Right lobe of liver (tissue), 6 donors: Measurements from ENCODE around the gene DERA. TPM values are rescaled to one million over a fixed set of nuclear protein-coding genes. Genes with fewer than 3 reads are reported as not detected.
A peak's percentile ranks its signal among the peaks of the same experiment; 100 is the strongest.

Source experiments
- ATAC-seq, 4 donors: fragments of 200-7000 bp; cut with Tn5 transposase; one replicate each; pipeline ENCODE4 v1.9.1; 2020; ENCODE audit warnings: mild to moderate bottlenecking in 4 of 4, moderate library complexity in 4 of 4
- DNase-seq, 3 donors: peaks; one replicate each; pipeline ENCODE4 v3.0.0-alpha.2; 2020
- H3K27ac ChIP-seq, 3 donors: fragments of 200-600 bp; one replicate each; pipeline ENCODE4 v1.8.0; 2022
- H3K27me3 ChIP-seq, 2 donors: fragments of 200-600 bp; one replicate each; pipeline ENCODE4 v1.8.0; 2022
- H3K36me3 ChIP-seq, 4 donors: fragments of 200-600 bp; sonication (generic) in 1 of 4; one replicate each; pipeline versions ENCODE4 v1.5.1 to v1.8.0; 2017 to 2022; ENCODE audit warnings: control low read depth in 1 of 4
- H3K4me1 ChIP-seq, 4 donors: fragments of 200-600 bp; sonication (generic) in 1 of 4; one replicate each; pipeline versions ENCODE4 v1.5.1 to v1.8.0; 2017 to 2022; ENCODE audit warnings: control low read depth in 1 of 4
- H3K4me3 ChIP-seq, 3 donors: fragments of 200-600 bp; one replicate each; pipeline ENCODE4 v1.8.0; 2022
- H3K9me3 ChIP-seq, 4 donors: fragments of 200-600 bp; sonication (generic) in 1 of 4; one replicate each; pipeline versions ENCODE4 v1.5.1 to v1.8.0; 2017 to 2022; ENCODE audit warnings: control low read depth in 1 of 4
- CTCF ChIP-seq, 4 donors: fragments of 200-600 bp in 3 of 4; fragments of 450-650 bp in 1 of 4; IDR thresholded peaks; one replicate each; pipeline versions ENCODE4 v1.5.1 to v1.8.0; 2016 to 2022; ENCODE audit warnings: antibody characterized with exemption in 4 of 4, mild to moderate bottlenecking in 2 of 4
- POLR2A ChIP-seq: fragments of 450-650 bp; IDR thresholded peaks from one replicate; pipeline ENCODE4 v1.6.1; 2017; ENCODE audit warnings: antibody characterized with exemption, mild to moderate bottlenecking
- WGBS: methylation state at CpG from one replicate; pipeline ENCODE4 v1.1.6; 2018; ENCODE audit warnings: low coverage, low lambda C conversion rate; ENCODE audit not compliant: insufficient coverage; ENCODE audit errors: missing lambda C conversion rate; 5-methylcytosine and 5-hydroxymethylcytosine counted together
- intact Hi-C, 2 donors: fragments of 100-400 bp; cut with DNase I; formaldehyde crosslinking; loops; one replicate each; pipeline versions ENCODE4 v1.11.2 to v1.14.1; 2022
- total RNA-seq, 6 experiments: library from RNA; depleted of rRNA in 2 of 6; stranded (reverse); fragments of >200 nt in 2 of 6; fragmentation: NEBNext Ultra II Directional in 3 of 6; extraction: Animal tissue kit (Norgen Biotek cat#: 25700) in 3 of 6; gene quantifications; one replicate each; pipeline versions ENCODE4 v1.1.0 to v1.2.4, GENCODE V29; 2016 to 2023
- donor health status: DM: no; HTN: yes; CAD: no.
- donor health status: DM: no; HTN: no; CAD: no.
- donor health status: DM: no; HTN: no; CAD: no.
- donor health status: DM: no; HTN: yes; CAD: no.
- donor health status: DM: no; HTN: yes; CAD: no.

The DERA gene
- total RNA-seq, 6 experiments from 2014 or later: 39.8 to 55.6 (median 49.1) TPM

- no peak for TF ChIP-seq POLR2A
- TF ChIP-seq CTCF (IDR thresholded peaks at IDR 0.05): no peak
- DNase-seq (no peak), ATAC-seq (no peak)
- H3K9me3 ChIP-seq: no peaks in the 10 kb centered on the region
- WGBS: 85% methylated on average over 2 of the region's 2 CpGs
- no peak overlapping the region for H3K27ac ChIP-seq
- no peaks in the 10 kb centered on the region for H3K27me3 ChIP-seq
- peaks cover 0 to 28% (median 6%) of the 10 kb centered on the region in 4 donors for H3K4me1 ChIP-seq
- no peak overlapping the region for H3K4me3 ChIP-seq
- H3K36me3 ChIP-seq: no peaks in the 10 kb centered on the region
- intact Hi-C loops: no loop called here
These were observed 73.8 kb downstream of the DERA start for GRCh38 chr12:15984963-15985362.

- DNase-seq: peak; percentile 43 to 76 (median 74)
- H3K36me3 ChIP-seq: no peaks in the 10 kb centered on the region
- intact Hi-C loops: no loop called here
- peak; percentile 37 to 86 (median 81) for ATAC-seq
- no peak overlapping the region for H3K4me3 ChIP-seq
- no peaks in the 10 kb centered on the region for H3K27me3 ChIP-seq
- 46% methylated on average over 9 of the region's 11 CpGs for WGBS
- H3K4me1 ChIP-seq: peaks cover 0 to 25% (median 5%) of the 10 kb centered on the region in 4 donors
- TF ChIP-seq CTCF (IDR thresholded peaks at IDR 0.05) (no peak), POLR2A (no peak)
- H3K27ac ChIP-seq: no peak overlapping the region
- H3K9me3 ChIP-seq: no peaks in the 10 kb centered on the region
These were observed 76.6 kb downstream of the DERA start for GRCh38 chr12:15987696-15988095.

- Histone ChIP-seq H3K9me3 (no peaks in the 10 kb centered on the region), H3K27ac (no peak overlapping the region), H3K27me3 (no peaks in the 10 kb centered on the region), H3K4me1 (peaks cover 0 to 18% (median 0%) of the 10 kb centered on the region in 4 donors), H3K36me3 (no peaks in the 10 kb centered on the region), H3K4me3 (no peak overlapping the region)
- DNase-seq (no peak), ATAC-seq (no peak)
- WGBS: 100% methylated on average over 4 of the region's 6 CpGs
- TF ChIP-seq CTCF (IDR thresholded peaks at IDR 0.05): no peak
- no peak for TF ChIP-seq POLR2A
- intact Hi-C loops: no loop called here
These were observed 78.0 kb downstream of the DERA start for GRCh38 chr12:15988983-15989755.

GRCh38 chr12:15995801-15996200, 84.7 kb downstream of the DERA start:
- DNase-seq (no peak), ATAC-seq (peak in 2 of 4 donors; percentile 12)
- Histone ChIP-seq H3K36me3 (no peaks in the 10 kb centered on the region), H3K27me3 (no peaks in the 10 kb centered on the region), H3K9me3 (no peaks in the 10 kb centered on the region), H3K4me1 (peaks cover 0 to 23% (median 0%) of the 10 kb centered on the region in 4 donors), H3K4me3 (no peak overlapping the region), H3K27ac (no peak overlapping the region)
- TF ChIP-seq CTCF (IDR thresholded peaks at IDR 0.05): no peak
- TF ChIP-seq POLR2A: no peak
- intact Hi-C loops: no loop called here
- 95% methylated on average over 4 of the region's 4 CpGs for WGBS
